ENCODE measurements around the gene NDUFS7.

The NDUFS7 gene

DNA sequence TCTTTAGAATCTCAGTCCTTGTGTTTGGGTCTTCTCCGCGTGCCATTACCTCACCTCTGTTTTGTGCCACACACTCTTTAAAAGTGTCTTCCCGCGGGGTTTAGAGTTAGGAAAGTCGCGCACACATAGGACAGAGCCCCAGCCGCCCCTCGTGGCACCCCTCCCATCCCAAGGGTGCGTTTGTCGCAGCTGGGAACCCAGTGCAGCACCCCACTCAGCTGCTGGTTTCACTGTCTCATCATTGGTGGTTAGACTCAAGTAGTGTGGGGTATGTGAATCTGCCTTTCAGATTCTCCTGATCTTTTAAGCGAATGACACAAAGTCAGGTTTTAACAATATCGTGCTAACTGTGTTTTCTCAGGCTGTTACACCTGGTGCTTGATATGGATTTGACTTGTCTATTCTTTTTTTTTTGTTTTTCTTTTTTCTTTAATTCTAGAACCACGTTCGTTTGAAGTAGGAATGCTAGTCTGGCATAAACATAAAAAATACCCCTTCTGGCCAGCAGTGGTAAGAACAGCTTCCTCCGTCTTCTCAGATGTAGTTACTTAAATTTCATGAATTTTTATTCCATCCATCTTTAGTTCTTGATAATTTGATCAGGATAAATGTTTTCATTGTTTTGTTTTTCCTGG lies 19.5 kb upstream of the NDUFS7 start:
- DNase-seq (ENCODE audit: low spot score), result no peak

DNA sequence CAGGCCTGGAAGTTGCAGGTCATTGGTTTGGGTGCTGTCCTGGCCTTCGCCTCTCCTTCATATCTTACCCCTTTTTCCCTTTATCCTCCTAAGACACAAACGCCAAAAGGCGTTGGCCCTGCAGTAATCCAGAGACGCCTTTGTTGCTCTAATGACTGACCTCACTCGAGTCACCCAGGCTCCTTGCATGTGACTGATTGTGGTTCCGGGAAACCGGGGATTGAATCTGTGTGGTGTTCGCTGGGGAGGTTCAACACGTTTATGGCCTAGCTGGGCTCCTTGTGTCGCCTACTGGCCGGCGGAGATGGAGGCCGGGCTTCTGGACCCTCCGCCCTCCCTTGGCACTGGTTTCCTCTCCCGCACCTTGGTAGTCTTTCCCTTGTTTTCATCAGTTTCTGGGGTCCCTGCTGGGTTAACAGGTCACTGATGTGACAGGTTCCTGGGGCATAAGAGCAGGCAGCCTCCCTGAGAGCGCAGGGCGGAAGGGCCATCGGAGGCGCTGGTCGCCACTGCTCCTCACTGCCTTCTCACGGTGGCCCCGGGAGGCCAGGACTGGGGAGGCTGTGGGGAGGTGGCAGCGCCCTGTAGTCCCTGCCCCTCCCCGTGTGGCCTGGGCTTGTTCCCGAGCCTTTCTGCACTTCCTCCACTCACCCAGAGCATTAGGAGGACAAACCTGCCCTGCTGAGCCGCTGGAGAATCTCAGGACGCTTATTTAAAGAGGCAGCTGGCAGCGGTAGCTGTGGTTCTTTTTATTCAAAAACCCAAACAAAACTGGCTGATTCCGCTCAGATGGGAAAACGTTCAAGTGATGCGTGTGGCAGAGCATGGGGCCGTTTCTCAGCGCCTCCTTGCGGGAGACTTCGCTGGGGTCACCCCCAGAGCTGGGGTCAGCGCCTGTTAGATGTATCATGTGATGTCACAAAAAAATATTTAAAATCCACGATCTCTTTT lies 18.1 kb upstream of the NDUFS7 start:
- no peak for DNase-seq (ENCODE audit: low spot score)

GRCh38 chr19:1366296-1366695 lies 17.4 kb upstream of the NDUFS7 start:
- DNase-seq (ENCODE audit: low spot score), result no peak

DNA sequence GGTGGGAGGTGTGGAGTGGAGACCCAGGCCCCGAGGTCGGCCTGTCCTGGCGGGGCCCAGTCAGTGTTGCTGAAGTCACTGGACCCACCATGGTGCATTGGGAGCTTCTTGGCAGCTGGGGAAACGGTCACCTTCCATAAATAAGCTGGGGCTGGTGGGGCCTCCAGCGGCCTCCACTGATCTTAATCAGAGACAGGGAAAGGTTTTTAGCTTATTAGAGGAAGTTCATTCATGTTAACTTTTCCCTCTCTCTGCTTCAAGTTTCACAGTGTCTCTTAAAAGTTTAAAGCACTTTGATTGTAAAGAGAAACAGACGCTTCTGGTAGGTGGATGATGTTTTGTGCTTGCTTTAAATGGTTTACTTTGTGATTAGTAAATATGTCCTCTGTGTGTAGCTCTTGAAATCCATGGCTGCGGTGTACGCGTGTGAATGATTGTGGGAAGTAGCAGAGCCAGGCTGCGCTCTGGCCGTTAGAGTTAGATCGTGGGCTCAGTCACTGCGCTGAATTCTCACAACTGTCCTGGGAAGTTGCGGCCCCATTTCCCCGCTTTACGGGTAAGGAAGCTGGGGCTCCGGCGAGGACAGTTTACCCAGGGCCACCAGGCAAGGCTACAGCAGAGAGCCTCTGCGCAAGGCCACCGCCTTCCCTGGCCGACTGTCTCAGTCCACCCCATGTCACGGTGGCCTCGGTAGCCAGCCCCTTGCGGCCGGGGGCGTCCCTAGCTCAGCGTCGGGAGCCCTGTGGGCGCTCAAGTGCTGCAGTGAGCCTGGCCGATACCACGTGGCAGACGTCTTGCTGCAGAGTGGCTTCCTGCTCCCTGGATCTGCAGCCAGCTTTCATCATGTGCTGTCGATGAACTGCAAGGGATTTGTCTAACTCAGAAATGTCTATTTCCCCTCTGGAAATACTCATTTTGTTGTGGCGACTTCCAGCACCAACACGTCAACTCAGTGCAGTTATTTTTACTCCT lies 16.5 kb upstream of the NDUFS7 start:
- DNase-seq (ENCODE audit: low spot score), result no peak

DNA sequence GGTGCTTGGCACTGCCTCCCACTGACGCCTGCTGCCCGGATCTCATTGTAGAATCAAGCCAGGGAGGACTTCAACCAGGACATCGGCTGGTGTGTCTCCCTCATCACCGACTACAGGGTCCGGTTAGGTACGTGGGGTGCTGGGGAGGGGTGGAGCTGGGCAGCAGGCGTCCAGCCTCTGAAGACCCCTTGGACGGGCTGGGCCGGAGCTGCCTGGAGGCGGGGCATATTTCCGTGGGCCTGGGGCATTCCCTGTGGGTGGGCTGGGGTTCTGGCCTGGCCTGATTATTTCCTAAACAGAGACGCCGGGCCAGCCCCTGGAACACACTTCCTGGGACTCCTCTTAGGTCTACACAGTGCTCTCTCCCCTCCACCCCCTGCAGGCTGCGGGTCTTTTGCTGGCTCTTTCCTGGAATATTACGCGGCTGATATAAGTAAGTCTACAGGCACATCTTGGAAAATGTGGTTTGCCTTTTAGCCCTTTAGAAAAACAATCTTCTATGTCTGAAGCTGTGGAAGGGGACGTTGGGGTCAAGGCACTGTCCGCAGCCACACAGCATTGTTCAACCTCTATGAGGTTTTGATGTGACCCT lies 14.4 kb upstream of the NDUFS7 start:
- no peak for DNase-seq (ENCODE audit: low spot score)

GRCh38 chr19:1370579-1371361 lies 12.9 kb upstream of the NDUFS7 start:
- no peak for DNase-seq (ENCODE audit: low spot score)

GRCh38 chr19:1373042-1373533 lies 10.6 kb upstream of the NDUFS7 start:
- DNase-seq (ENCODE audit: low spot score), result no peak

GRCh38 chr19:1373534-1374249 lies 10.0 kb upstream of the NDUFS7 start:
- no peak for DNase-seq (ENCODE audit: low spot score)

GRCh38 chr19:1374250-1374577 lies 9.5 kb upstream of the NDUFS7 start:
- DNase-seq (ENCODE audit: low spot score), result no peak

DNA sequence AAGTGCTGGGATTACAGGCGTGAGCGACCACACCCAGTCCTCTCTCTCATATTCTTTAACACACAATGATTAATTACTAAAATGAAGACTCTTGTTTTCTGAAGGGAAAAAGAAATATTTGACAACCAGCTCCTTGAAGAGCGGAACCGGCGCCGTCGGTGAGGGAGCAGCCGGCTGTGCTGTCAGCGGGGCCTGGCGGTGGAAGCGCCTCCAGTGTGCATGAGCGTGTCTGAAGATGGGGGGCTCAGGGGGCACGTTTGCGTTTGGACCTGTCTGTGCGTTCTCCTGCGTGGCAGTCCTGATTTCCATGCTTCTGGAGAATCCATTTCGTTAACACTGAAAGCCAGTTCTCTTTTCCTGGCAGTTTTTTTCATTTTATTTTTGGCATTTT lies 7.3 kb upstream of the NDUFS7 start:
- DNase-seq (ENCODE audit: low spot score), result no peak

DNA sequence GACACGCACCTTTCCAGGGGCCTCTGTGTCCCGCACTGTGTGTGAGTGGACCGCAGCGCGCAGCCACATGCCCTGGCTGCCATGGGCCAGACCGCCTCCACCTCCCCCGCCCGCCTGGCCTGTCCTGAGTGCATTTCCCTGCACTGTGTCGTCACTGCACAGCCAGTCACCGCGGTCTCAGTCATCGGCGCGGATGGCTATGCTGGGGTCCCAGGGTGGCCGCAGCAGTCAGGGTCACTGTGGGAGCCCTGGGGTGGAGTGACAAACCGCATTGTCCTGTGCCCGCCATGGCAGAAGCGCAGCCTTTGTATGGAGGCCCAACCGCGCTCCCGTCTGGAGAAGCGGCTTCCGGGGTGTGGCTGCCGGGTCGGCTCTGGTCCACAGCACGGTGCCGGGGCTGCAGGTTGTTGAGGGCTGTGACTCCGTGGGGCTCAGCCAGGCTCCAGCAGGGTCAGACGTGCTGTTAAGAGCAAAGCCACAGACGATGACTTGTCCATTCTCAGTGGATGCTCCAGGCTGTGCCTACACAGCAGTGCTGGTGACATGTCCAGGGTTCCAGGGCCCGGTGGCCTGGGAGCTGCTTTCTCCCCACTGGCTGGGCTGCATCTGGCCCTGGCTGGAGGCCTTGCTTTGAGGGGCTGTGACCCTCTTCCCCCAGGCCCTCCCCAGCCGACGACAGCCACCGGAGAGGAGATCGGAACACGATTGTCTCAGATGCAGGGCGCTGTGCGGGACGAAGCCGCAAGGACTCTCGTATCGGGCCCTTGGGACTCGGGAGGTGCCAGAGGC lies 6.3 kb upstream of the NDUFS7 start:
- no peak for DNase-seq (ENCODE audit: low spot score)

DNA sequence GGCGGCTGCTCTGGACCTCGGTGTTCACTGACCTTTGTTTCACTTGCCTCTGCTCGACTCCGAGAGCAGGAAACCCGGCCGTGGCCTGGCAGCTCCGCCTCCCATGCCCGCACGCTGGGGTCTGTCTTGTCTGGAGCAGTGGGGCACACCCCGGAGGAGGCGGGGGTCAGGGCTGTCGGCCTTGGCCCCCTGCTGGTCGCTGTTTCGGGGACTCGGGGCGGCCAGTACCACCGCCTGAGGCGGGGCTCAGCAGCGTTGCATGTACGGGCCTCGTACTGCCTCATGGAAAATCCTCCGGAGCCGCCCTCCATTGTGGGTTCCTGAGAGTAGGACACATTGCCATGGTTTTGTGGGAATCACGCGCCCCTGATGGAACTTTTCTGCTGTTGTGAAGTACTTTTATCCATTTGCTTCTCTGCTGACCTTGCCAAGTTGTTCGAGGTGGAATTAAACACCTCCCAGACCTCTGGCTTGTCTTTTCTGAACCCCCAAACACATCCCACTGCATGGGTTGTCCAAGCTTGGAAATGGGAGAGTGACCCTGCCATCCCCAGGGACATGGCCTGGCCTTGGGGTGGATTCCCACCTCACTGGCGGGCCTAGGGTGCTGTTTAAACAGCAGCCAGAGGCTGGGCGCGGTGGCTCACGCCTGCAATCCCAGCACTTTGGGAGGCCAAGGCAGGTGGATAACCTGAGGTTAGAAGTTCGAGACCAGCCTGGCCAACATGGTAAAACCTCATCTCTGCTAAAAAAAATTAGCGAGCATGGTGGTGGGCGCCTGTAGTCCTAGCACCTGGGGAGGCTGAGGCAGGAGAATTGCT lies 5.5 kb upstream of the NDUFS7 start:
- DNase-seq (ENCODE audit: low spot score), result no peak

- no peak for DNase-seq (ENCODE audit: low spot score)
Observed at GRCh38 chr19:1379126-1379905, 4.4 kb upstream of the NDUFS7 start.

DNA sequence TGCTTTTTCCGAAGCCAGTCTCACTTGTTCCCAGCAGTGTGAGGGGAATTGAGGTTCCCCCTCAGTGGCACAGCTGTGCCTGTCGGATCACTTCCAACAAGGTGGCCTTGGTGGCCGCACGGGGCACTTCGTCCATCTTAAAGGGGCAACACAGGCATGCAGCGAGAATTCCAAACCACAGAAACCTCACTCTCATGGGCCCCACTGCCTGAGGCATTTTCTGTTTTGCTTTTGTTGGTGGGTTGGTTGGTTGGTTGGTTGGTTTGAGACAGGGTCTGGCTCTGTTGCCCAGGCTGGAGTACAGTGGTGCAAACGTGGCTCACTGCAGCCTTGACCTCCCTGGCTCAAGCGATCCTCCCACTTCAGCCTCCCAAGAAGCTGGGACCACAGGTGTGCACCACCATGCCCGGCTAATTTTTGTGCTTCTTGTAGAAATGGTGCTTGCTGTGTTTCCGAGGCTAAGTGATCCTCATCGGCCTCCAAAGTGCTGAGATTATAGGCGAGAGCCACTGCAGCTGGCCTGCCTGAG lies 3.7 kb upstream of the NDUFS7 start:
- no peak for DNase-seq (ENCODE audit: low spot score)

- DNase-seq (ENCODE audit: low spot score), result no peak
Observed at GRCh38 chr19:1382250-1382649, 1.5 kb upstream of the NDUFS7 start.

- DNase-seq (ENCODE audit: low spot score), result no peak
Observed at GRCh38 chr19:1383017-1383311, 743 bp upstream of the NDUFS7 start.

DNA sequence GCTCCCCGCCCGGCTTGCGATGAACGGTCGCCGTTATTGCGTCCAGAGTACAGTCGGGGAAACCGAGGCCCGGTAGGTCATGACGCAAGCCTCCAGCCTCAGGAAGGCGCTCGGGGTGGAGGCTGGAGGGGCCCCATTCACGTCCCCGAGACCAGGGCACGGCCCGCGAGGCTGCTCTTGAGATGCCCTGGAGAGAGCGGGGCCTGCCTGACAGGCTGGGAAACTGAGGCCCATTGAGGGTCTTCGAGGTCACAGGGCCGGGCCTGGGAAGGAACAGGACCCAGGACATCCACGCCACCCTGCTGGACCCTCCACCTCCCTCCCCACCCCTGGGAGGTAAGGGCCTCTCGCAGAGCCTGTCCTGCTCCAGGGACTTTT lies 367 bp downstream of the NDUFS7 start:
- DNase-seq (ENCODE audit: low spot score), result no peak
